Measurements from ENCODE around the gene MID1IP1. TPM values are rescaled to one million over a fixed set of nuclear protein-coding genes. Genes with fewer than 3 reads are reported as not detected.

The MID1IP1 gene
- polyA plus RNA-seq, 1 donor (not counting 4 experiments of a cell fraction or from before 2014, with no cell fraction given): 45.4 TPM

- DNase-seq (ENCODE audit: low read depth, low spot score): no peak
- H3K36me3 ChIP-seq (ENCODE audit: control insufficient read depth in 2 of 2, extremely low read depth in 1 of 2, insufficient read depth in 2 of 2, low read length in 2 of 2): no peaks in the 10 kb centered on the region
- H3K27ac ChIP-seq (ENCODE audit: control insufficient read depth, insufficient read depth, low read length): no peak overlapping the region
- no peaks in the 10 kb centered on the region for H4K20me1 ChIP-seq (ENCODE audit: control insufficient read depth, extremely low read depth, insufficient read depth, low read length)
- FAIRE-seq: no peak
- peaks cover 21% of the 10 kb centered on the region for H3K4me1 ChIP-seq (ENCODE audit: control insufficient read depth, extremely low read depth, insufficient read depth, low read length)
- dilution Hi-C loops (cut with MboI; ENCODE audit: extremely low pct_ligation_motif_present, low sequenced_read_pairs): no loop called here
- H3K9me3 ChIP-seq (ENCODE audit: control insufficient read depth, low read depth, low read length): no peaks in the 10 kb centered on the region
- no peak overlapping the region for H3K4me2 ChIP-seq (ENCODE audit: control insufficient read depth, extremely low read depth, insufficient read depth, low read depth, low read length)
- H2AFZ ChIP-seq (ENCODE audit: control insufficient read depth, low read length): no peak overlapping the region
- no peak overlapping the region for H3K4me3 ChIP-seq (ENCODE audit: control insufficient read depth in 2 of 3, extremely low read depth in 1 of 3, insufficient read depth in 2 of 3, low read depth in 1 of 3, low read length in 3 of 3)
- no peak for TF ChIP-seq EZH2 (IDR thresholded peaks at IDR 0.05; ENCODE audit: low read length)
- TF ChIP-seq CTCF (optimal IDR thresholded peaks at IDR 0.05 in 1 of 3, IDR thresholded peaks at IDR 0.05 in 1 of 3, conservative IDR thresholded peaks at IDR 0.05 in 1 of 3; ENCODE audit: extremely low read depth in 1 of 3, insufficient read depth in 2 of 3, low read length in 3 of 3): no peak
- H3K9me1 ChIP-seq (ENCODE audit: control insufficient read depth, extremely low read depth, insufficient read depth, low read length): no peaks in the 10 kb centered on the region
- no peaks in the 10 kb centered on the region for H3K79me2 ChIP-seq (ENCODE audit: control insufficient read depth, insufficient read depth, low read length)
- no peaks in the 10 kb centered on the region for H3K27me3 ChIP-seq (ENCODE audit: control insufficient read depth, extremely low read depth, insufficient read depth, low read length)
- no peak overlapping the region for H3K9ac ChIP-seq (ENCODE audit: control insufficient read depth, extremely low read depth, insufficient read depth, low read length)
These were observed 17.9 kb downstream of the MID1IP1 start for GRCh38 chrX:38819163-38819562.

- Histone ChIP-seq H3K79me2 (ENCODE audit: control insufficient read depth, insufficient read depth, low read length) (no peaks in the 10 kb centered on the region), H3K27ac (ENCODE audit: control insufficient read depth, insufficient read depth, low read length) (peak overlapping the region; percentile 10), H3K4me1 (ENCODE audit: control insufficient read depth, extremely low read depth, insufficient read depth, low read length) (peaks cover 21% of the 10 kb centered on the region), H3K9me1 (ENCODE audit: control insufficient read depth, extremely low read depth, insufficient read depth, low read length) (no peaks in the 10 kb centered on the region), H3K4me3 (ENCODE audit: control insufficient read depth in 2 of 3, extremely low read depth in 1 of 3, insufficient read depth in 2 of 3, low read depth in 1 of 3, low read length in 3 of 3) (no peak overlapping the region), H2AFZ (ENCODE audit: control insufficient read depth, low read length) (peak overlapping the region; percentile 39), H3K27me3 (ENCODE audit: control insufficient read depth, extremely low read depth, insufficient read depth, low read length) (no peaks in the 10 kb centered on the region), H3K9ac (ENCODE audit: control insufficient read depth, extremely low read depth, insufficient read depth, low read length) (no peak overlapping the region), H3K4me2 (ENCODE audit: control insufficient read depth, extremely low read depth, insufficient read depth, low read depth, low read length) (peak overlapping the region; percentile 25), H3K36me3 (ENCODE audit: control insufficient read depth in 2 of 2, extremely low read depth in 1 of 2, insufficient read depth in 2 of 2, low read length in 2 of 2) (no peaks in the 10 kb centered on the region), H4K20me1 (ENCODE audit: control insufficient read depth, extremely low read depth, insufficient read depth, low read length) (no peaks in the 10 kb centered on the region), H3K9me3 (ENCODE audit: control insufficient read depth, low read depth, low read length) (no peaks in the 10 kb centered on the region)
- FAIRE-seq (no peak), DNase-seq (ENCODE audit: low read depth, low spot score) (no peak)
- TF ChIP-seq EZH2 (IDR thresholded peaks at IDR 0.05; ENCODE audit: low read length) (no peak), CTCF (optimal IDR thresholded peaks at IDR 0.05 in 1 of 3, IDR thresholded peaks at IDR 0.05 in 1 of 3, conservative IDR thresholded peaks at IDR 0.05 in 1 of 3; ENCODE audit: extremely low read depth in 1 of 3, insufficient read depth in 2 of 3, low read length in 3 of 3) (no peak)
- dilution Hi-C loops (cut with MboI; ENCODE audit: extremely low pct_ligation_motif_present, low sequenced_read_pairs): no loop called here
These were observed 18.4 kb downstream of the MID1IP1 start for GRCh38 chrX:38819709-38820108.

All from keratinocyte (primary cell).